HG02870 (cell line): ENCODE data around the gene CDH3.

Experiments used
- ATAC-seq: cut with Tn5 transposase; IDR thresholded peaks from one replicate; pipeline ENCODE4 v1.9.1; 2021; ENCODE audit warnings: mild to moderate bottlenecking, moderate library complexity; ENCODE audit not compliant: unreplicated experiment

Gene CDH3

GRCh38 chr16:68644715-68645493, at the start of gene CDH3:
CDH3 (plus strand) TSS chr16:68645310; CDS start chr16:68645380, 70 bp downstream.
- ATAC-seq: no peak

GRCh38 chr16:68596266-68596665, 48.8 kb upstream of the CDH3 start:
- no peak for ATAC-seq

GRCh38 chr16:68599586-68599985, 45.5 kb upstream of the CDH3 start:
- no peak for ATAC-seq

- ATAC-seq: no peak
These were observed 39.4 kb upstream of the CDH3 start for GRCh38 chr16:68605746-68606145.

GRCh38 chr16:68607443-68607842, 37.7 kb upstream of the CDH3 start:
- ATAC-seq: no peak

- ATAC-seq: no peak
These were observed 36.8 kb upstream of the CDH3 start for GRCh38 chr16:68608330-68608729.

- no peak for ATAC-seq
These were observed 32.1 kb upstream of the CDH3 start for GRCh38 chr16:68612996-68613395.

- ATAC-seq: no peak
These were observed 27.4 kb upstream of the CDH3 start for GRCh38 chr16:68617734-68618133.

GRCh38 chr16:68626557-68626956, 18.6 kb upstream of the CDH3 start:
- no peak for ATAC-seq

- ATAC-seq: no peak
These were observed 17.1 kb upstream of the CDH3 start for GRCh38 chr16:68627951-68628425.

- ATAC-seq: no peak
These were observed 15.7 kb upstream of the CDH3 start for GRCh38 chr16:68629351-68629910.

GRCh38 chr16:68636064-68636560, 9.0 kb upstream of the CDH3 start:
- ATAC-seq: no peak

GRCh38 chr16:68636818-68637217, 8.3 kb upstream of the CDH3 start:
- ATAC-seq: no peak

- ATAC-seq: no peak
These were observed 4.1 kb upstream of the CDH3 start for GRCh38 chr16:68640972-68641371.

GRCh38 chr16:68642047-68642435, 3.1 kb upstream of the CDH3 start:
- no peak for ATAC-seq

GRCh38 chr16:68642436-68643101, 2.5 kb upstream of the CDH3 start:
- no peak for ATAC-seq

GRCh38 chr16:68643227-68643626, 1.9 kb upstream of the CDH3 start:
- ATAC-seq: no peak

GRCh38 chr16:68643847-68644246, 1.3 kb upstream of the CDH3 start:
- ATAC-seq: no peak

GRCh38 chr16:68644296-68644695, 814 bp upstream of the CDH3 start:
- no peak for ATAC-seq

- ATAC-seq: no peak
These were observed 631 bp downstream of the CDH3 start for GRCh38 chr16:68645494-68646388.
